Lower leg skin (tissue), 4 donors: ENCODE measurements around the gene TMEM33. TPM values are rescaled to one million over a fixed set of nuclear protein-coding genes. Genes with fewer than 3 reads are reported as not detected.

Experiments
- DNase-seq, 2 donors: peaks; one replicate each; pipeline ENCODE4 v3.0.0-alpha.2; 2019; ENCODE audit warnings: low spot score in 2 of 2
- H3K4me3 ChIP-seq: fragments of 200-600 bp; sonication (generic); 2 replicates; pipeline ENCODE4 v1.5.1; 2017; ENCODE audit warnings: mild to moderate bottlenecking, low read depth; ENCODE audit not compliant: poor library complexity, severe bottlenecking
- POLR2A ChIP-seq, 2 donors: fragments of 450-650 bp; IDR thresholded peaks; one replicate each; pipeline ENCODE4 v1.6.1; 2016 to 2017; ENCODE audit warnings: antibody characterized with exemption in 2 of 2, mild to moderate bottlenecking in 1 of 2, moderate library complexity in 1 of 2
- WGBS, 2 donors: methylation state at CpG; one replicate each; pipeline ENCODE4 v1.1.5; 2018; 5-methylcytosine and 5-hydroxymethylcytosine counted together
- intact Hi-C: fragments of 100-400 bp; cut with DNase I; formaldehyde crosslinking; loops from one replicate; pipeline ENCODE4 v1.15.0; 2023; ENCODE audit warnings: low total_unique reads
- total RNA-seq, 4 donors: library from RNA; depleted of rRNA; stranded (reverse); fragments of >200 nt; gene quantifications; one replicate each; pipeline ENCODE4 v1.1.0, GENCODE V29; 2016
- TF ChIP-seq, protein P1 (sequence below), 3 donors: fragments of 450-650 bp; IDR thresholded peaks; one replicate each; pipeline ENCODE4 v1.5.1; 2016; ENCODE audit warnings: antibody characterized with exemption in 3 of 3, mild to moderate bottlenecking in 3 of 3, moderate library complexity in 2 of 3

Gene TMEM33
- total RNA-seq, 4 donors from 2014 or later = 42.5 to 59.9 (median 49.1) TPM

DNA sequence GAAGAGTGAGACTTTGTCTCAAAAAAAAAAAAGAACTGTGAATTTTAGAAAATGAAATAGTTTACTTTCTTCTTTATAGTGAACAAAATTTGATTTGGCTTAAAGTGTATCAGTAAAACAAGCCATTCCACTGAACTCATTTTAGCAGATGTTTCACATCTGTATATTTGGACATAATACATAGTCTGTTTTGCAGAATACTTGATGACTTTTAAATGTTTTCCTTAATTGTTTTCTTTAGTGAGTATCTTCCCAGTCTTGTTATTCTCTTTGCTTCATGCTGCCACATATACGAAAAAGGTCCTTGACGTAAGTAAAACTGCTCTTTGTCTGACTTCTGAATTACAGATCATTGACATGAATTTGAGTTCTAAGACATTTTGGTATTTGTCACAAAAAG, 8.3 kb downstream of the TMEM33 start:
- DNase-seq = no peak
- intact Hi-C loops = no loop called here
- TF ChIP-seq POLR2A (IDR thresholded peaks at IDR 0.05) = no peak
- TF ChIP-seq, protein P1, sequence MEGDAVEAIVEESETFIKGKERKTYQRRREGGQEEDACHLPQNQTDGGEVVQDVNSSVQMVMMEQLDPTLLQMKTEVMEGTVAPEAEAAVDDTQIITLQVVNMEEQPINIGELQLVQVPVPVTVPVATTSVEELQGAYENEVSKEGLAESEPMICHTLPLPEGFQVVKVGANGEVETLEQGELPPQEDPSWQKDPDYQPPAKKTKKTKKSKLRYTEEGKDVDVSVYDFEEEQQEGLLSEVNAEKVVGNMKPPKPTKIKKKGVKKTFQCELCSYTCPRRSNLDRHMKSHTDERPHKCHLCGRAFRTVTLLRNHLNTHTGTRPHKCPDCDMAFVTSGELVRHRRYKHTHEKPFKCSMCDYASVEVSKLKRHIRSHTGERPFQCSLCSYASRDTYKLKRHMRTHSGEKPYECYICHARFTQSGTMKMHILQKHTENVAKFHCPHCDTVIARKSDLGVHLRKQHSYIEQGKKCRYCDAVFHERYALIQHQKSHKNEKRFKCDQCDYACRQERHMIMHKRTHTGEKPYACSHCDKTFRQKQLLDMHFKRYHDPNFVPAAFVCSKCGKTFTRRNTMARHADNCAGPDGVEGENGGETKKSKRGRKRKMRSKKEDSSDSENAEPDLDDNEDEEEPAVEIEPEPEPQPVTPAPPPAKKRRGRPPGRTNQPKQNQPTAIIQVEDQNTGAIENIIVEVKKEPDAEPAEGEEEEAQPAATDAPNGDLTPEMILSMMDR (IDR thresholded peaks at IDR 0.05) = no peak
- no peak overlapping the region for H3K4me3 ChIP-seq
- 89 to 92% methylated on average over 2 of the region's 2 CpGs for WGBS, 2 donors

DNA sequence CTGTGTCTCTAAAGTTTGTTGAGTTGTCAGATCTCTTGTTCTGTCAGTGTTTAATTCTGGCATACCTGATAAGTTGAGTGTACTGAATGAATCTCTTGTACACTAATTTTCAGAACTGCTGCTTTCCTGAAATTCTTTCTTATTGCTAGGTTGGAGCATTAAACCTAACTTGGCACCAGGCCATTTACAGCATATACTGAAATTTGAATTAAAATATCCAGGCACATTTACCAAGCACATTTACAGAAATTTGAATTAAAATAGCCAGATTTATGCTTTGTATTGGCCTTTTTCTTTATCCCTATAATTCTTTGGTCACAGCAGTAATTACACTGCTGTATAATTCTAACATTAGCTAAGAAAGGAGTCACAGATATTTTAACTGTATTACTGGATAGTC, 8.9 kb downstream of the TMEM33 start:
- no peak overlapping the region for H3K4me3 ChIP-seq
- no peak for DNase-seq
- no peak for TF ChIP-seq POLR2A (IDR thresholded peaks at IDR 0.05)
- TF ChIP-seq, protein P1 (IDR thresholded peaks at IDR 0.05) = no peak
- intact Hi-C loops = no loop called here

DNA sequence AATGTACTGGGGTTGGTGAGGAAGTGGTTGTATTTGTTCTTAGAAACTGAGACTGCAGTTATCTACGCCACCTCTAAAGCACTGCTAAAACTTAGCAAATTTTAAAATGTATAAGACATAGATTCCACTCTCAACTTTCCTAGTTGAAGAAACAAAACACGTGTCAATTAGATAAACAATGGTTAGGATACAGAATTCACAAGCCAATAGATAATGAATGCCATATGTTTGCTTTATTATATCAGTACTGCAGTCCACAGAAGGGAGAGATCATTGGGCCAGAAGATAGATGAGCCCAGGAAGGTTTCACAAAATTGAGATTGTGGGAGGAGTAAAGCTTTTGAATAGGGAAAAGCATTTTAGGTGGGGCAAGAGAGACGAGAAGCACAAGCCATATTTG, 14.3 kb downstream of the TMEM33 start:
- H3K4me3 ChIP-seq = no peak overlapping the region
- TF ChIP-seq POLR2A (IDR thresholded peaks at IDR 0.05) = no peak
- TF ChIP-seq, protein P1 (IDR thresholded peaks at IDR 0.05) = no peak
- WGBS, 2 donors = 78 to 85% methylated on average over 3 of the region's 3 CpGs
- DNase-seq = no peak
- intact Hi-C loops = no loop called here

DNA sequence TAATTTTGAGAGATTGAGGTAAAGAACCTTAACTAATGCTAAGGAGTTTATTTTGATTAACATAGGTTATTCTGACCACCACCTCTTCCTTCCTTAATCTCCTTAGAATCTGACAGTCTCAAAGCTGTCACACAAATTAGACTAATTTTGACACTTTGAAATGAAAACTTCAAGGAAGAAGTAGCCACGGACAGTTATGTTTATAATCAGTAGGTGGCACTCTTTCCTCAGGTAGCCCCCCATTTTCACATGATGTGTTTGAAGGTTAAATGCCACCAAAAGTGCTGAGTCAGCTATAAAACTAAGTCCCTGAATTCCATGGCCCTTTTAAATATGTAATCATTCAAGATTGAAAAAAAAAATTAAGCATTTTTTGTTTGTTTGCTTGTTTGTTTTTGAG, 22.4 kb downstream of the TMEM33 start:
- intact Hi-C loops = no loop called here
- no peak for DNase-seq
- WGBS, 2 donors = 45 to 50% methylated on average over 1 of the region's 1 CpG
- H3K4me3 ChIP-seq = no peak overlapping the region
- TF ChIP-seq POLR2A (IDR thresholded peaks at IDR 0.05) = no peak
- TF ChIP-seq, protein P1 (IDR thresholded peaks at IDR 0.05) = no peak

DNA sequence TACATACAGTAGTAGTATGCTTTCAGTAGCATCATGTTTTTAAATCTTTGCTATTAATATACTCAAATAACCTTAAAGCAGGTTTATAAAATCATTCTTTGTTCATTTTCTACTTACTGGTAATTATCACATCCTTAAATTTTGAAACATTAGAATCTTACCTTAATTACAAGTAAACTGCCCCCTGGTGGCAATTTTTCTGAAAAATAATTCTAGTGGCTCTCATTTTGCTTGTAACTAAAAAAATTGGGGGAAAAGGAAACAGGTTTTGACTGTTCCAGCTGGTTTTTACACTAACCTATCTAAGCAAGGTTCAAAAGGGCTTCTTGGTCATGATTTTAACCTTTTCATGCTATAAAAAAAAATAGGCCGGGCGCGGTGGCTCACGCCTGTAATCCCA, 27.9 kb downstream of the TMEM33 start:
- DNase-seq = no peak
- intact Hi-C loops = loop anchor here (10.0 kb wide), 1 partner anchor 348 kb away; no protein-coding TSS in a partner anchor
- H3K4me3 ChIP-seq = no peak overlapping the region
- WGBS, 2 donors = 91 to 94% methylated on average over 4 of the region's 4 CpGs
- TF ChIP-seq, protein P1 (IDR thresholded peaks at IDR 0.05) = no peak
- no peak for TF ChIP-seq POLR2A (IDR thresholded peaks at IDR 0.05)

DNA sequence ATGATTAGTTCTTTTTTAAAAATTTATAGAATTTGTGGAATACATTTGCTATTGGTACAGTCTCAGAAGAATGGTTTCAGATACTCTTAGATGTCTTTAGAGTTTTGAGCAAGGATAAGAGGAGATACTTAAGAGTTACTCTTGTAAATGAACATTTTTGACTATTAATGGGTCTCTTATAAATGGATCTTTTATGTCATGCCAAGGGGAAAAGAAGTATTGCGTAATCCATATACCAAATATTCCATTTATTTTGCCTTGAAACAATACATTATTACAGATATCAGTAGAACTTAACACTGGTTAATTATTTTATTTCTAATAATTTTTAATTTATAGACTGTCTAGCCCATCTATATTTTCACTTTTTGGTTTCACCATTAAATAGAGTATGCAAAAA, 29.2 kb downstream of the TMEM33 start:
- H3K4me3 ChIP-seq = no peak overlapping the region
- 88 to 96% methylated on average over 1 of the region's 1 CpG for WGBS, 2 donors
- TF ChIP-seq, protein P1 (IDR thresholded peaks at IDR 0.05) = no peak
- no peak for TF ChIP-seq POLR2A (IDR thresholded peaks at IDR 0.05)
- intact Hi-C loops = loop anchor here (10.0 kb wide), 1 partner anchor 350 kb away; no protein-coding TSS in a partner anchor
- DNase-seq = no peak
